ENCODE data around the gene PRPF6. TPM values are rescaled to one million over a fixed set of nuclear protein-coding genes. Genes with fewer than 3 reads are reported as not detected.
A peak's percentile ranks its signal among the peaks of the same experiment; 100 is the strongest.

PRPF6 gene
- total RNA-seq, 2 donors from 2014 or later, result 88.5 to 97.4 TPM

GRCh38 chr20:64023361-64024140, 42.6 kb downstream of the PRPF6 start:
- H3K4me1 Mint-ChIP-seq, result peaks cover 4% of the 10 kb centered on the region
- no peak overlapping the region for H3K4me3 Mint-ChIP-seq
- H3K36me3 Mint-ChIP-seq (ENCODE audit: low read depth), result peaks cover 91% of the 10 kb centered on the region
- H3K27me3 Mint-ChIP-seq, result no peaks in the 10 kb centered on the region
- no peak for ATAC-seq (replicated peaks)
- no peak overlapping the region for H3K27ac Mint-ChIP-seq
- no peaks in the 10 kb centered on the region for H3K9me3 Mint-ChIP-seq

GRCh38 chr20:64024141-64024990, 43.4 kb downstream of the PRPF6 start:
- H3K27ac Mint-ChIP-seq, result no peak overlapping the region

GRCh38 chr20:64025101-64025825, 44.3 kb downstream of the PRPF6 start:
- Mint-ChIP-seq H3K36me3 (ENCODE audit: low read depth) (peaks cover 91% of the 10 kb centered on the region), H3K9me3 (no peaks in the 10 kb centered on the region), H3K4me1 (no peaks in the 10 kb centered on the region), H3K27ac (no peak overlapping the region), H3K27me3 (no peaks in the 10 kb centered on the region), H3K4me3 (no peak overlapping the region)
- ATAC-seq (replicated peaks), result peak; percentile 12

More at GRCh38 chr20:64024141-64024990, 43.4 kb downstream of the PRPF6 start:
- Mint-ChIP-seq H3K36me3 (ENCODE audit: low read depth) (peaks cover 91% of the 10 kb centered on the region), H3K4me1 (peaks cover 4% of the 10 kb centered on the region), H3K4me3 (no peak overlapping the region), H3K9me3 (no peaks in the 10 kb centered on the region), H3K27me3 (no peaks in the 10 kb centered on the region)
- no peak for ATAC-seq (replicated peaks)

DNA sequence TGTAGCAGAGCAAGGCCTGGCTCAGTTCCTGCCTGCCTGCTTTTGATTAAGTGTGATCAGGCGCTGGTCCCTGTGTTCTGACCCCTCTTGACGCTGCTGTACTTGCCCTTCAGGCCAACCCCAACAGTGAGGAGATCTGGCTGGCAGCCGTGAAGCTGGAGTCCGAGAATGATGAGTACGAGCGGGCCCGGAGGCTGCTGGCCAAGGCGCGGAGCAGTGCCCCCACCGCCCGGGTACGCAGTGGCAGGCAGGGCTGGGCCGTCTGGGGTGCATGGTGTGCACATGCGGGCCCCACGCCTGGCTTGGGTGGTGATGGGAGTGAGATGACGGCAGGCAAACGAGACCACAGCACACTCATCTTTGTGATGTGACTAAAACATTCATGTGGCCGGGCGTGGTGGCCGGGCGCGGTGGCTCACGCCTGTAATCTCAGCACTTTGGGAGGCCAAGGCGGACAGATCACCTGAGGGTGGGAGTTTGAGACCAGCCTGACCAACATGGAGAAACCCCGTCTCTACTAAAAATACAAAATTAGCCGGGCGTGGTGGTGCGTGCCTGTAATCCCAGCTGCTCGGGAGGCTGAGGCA, 45.0 kb downstream of the PRPF6 start:
- Mint-ChIP-seq H3K4me3 (no peak overlapping the region), H3K4me1 (no peaks in the 10 kb centered on the region), H3K27me3 (no peaks in the 10 kb centered on the region), H3K36me3 (ENCODE audit: low read depth) (peaks cover 94% of the 10 kb centered on the region), H3K27ac (no peak overlapping the region), H3K9me3 (no peaks in the 10 kb centered on the region)
- ATAC-seq (replicated peaks), result no peak

- Mint-ChIP-seq H3K27me3 (no peaks in the 10 kb centered on the region), H3K4me1 (no peaks in the 10 kb centered on the region), H3K36me3 (ENCODE audit: low read depth) (peaks cover 96% of the 10 kb centered on the region), H3K9me3 (no peaks in the 10 kb centered on the region), H3K4me3 (no peak overlapping the region), H3K27ac (peak overlapping the region; percentile 50)
- no peak for ATAC-seq (replicated peaks)
These were observed 47.2 kb downstream of the PRPF6 start for GRCh38 chr20:64027981-64028685.

- H3K36me3 Mint-ChIP-seq (ENCODE audit: low read depth), result peaks cover 96% of the 10 kb centered on the region
These were observed 48.6 kb downstream of the PRPF6 start for GRCh38 chr20:64029293-64030117.

GRCh38 chr20:64030371-64031134, 49.6 kb downstream of the PRPF6 start:
- peaks cover 95% of the 10 kb centered on the region for H3K36me3 Mint-ChIP-seq (ENCODE audit: low read depth)

More at GRCh38 chr20:64029293-64030117, 48.6 kb downstream of the PRPF6 start:
- ATAC-seq (replicated peaks), result no peak
- Mint-ChIP-seq H3K27ac (no peak overlapping the region), H3K4me1 (peaks cover 10% of the 10 kb centered on the region), H3K4me3 (no peak overlapping the region), H3K27me3 (no peaks in the 10 kb centered on the region), H3K9me3 (no peaks in the 10 kb centered on the region)

GRCh38 chr20:64031822-64032314, 50.9 kb downstream of the PRPF6 start:
- Mint-ChIP-seq H3K9me3 (no peaks in the 10 kb centered on the region), H3K36me3 (ENCODE audit: low read depth) (peaks cover 82% of the 10 kb centered on the region), H3K27me3 (no peaks in the 10 kb centered on the region), H3K4me3 (no peak overlapping the region), H3K27ac (no peak overlapping the region), H3K4me1 (peaks cover 20% of the 10 kb centered on the region)
- ATAC-seq (replicated peaks), result no peak

More at GRCh38 chr20:64030371-64031134, 49.6 kb downstream of the PRPF6 start:
- H3K4me3 Mint-ChIP-seq, result no peak overlapping the region
- no peaks in the 10 kb centered on the region for H3K27me3 Mint-ChIP-seq
- peaks cover 19% of the 10 kb centered on the region for H3K4me1 Mint-ChIP-seq
- peak overlapping the region; percentile 74 for H3K27ac Mint-ChIP-seq
- ATAC-seq (replicated peaks), result no peak
- H3K9me3 Mint-ChIP-seq, result no peaks in the 10 kb centered on the region

DNA sequence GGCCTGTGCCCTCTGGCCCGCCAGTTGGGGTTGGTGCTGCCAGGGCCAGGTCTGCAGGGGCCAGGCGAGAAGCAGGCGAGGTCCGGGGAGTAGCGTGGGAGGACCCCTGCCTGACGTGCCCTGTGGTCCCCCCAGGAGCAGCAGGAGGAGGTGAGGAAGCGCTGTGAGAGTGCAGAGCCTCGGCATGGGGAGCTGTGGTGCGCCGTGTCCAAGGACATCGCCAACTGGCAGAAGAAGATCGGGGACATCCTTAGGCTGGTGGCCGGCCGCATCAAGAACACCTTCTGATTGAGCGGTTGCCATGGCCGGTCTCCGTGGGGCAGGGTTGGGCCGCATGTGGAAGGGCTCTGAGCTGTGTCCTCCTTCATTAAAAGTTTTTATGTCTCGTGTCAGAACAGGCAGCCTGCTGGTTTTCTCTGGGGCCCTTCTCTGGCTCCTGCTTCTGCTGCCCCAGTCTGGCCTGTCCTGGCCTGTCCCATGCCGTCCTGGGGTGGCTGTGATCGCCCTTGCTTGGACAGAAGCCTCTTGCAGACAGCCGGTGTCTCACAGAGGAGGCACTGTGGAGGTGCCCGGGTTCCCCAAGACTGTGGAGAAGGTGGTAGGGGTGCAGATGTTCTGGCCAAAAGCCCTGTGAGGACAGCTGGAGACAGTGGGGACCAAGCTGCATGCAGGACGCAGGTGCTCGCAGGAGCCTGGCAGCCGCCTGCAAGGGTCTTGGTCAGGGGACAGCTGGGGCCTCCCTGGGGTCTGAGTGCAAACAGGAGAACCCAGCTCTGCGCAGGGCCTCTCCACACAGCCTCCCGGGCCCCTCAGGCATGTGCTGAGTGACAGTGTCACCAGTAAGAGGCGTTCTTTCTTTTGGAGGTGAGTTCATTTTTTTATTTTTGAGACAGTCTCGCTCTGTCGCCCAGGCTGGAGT, 52.0 kb downstream of the PRPF6 start:
- no peaks in the 10 kb centered on the region for H3K27me3 Mint-ChIP-seq
- no peak for ATAC-seq (replicated peaks)
- H3K4me3 Mint-ChIP-seq, result peak overlapping the region; percentile 12
- H3K36me3 Mint-ChIP-seq (ENCODE audit: low read depth), result peaks cover 71% of the 10 kb centered on the region
- H3K27ac Mint-ChIP-seq, result no peak overlapping the region
- H3K4me1 Mint-ChIP-seq, result peaks cover 20% of the 10 kb centered on the region
- H3K9me3 Mint-ChIP-seq, result no peaks in the 10 kb centered on the region

DNA sequence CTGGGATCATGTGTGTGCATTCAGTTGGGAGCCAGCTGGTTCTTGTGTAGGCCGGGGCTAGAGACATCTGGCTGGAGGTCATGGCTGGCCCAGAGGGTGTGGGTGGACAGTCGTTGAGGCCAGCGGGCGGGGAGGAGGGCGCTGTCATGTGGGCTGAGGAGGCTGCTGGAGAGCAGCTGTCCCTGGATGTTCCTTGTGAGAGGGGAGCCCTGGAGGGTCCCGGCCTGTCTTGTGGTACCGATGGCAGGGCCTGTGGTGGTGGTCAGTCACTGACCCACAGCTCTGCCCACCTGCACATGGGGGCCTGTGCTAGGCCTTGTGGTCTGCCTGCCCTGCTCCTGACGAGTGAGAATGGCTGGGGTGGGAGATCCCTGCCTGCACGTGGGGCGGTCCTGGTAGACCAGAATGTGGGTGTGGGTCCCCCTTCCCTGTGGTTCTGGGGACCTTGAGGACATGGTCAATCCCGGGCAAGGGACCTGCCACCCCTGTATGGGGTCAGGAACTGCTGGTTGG, 53.1 kb downstream of the PRPF6 start:
- ATAC-seq (replicated peaks), result no peak
- Mint-ChIP-seq H3K9me3 (no peaks in the 10 kb centered on the region), H3K4me1 (peaks cover 20% of the 10 kb centered on the region), H3K27ac (peak overlapping the region; percentile 95), H3K27me3 (no peaks in the 10 kb centered on the region), H3K36me3 (ENCODE audit: low read depth) (peaks cover 61% of the 10 kb centered on the region), H3K4me3 (peak overlapping the region; percentile 78)

Data from activated T-helper 17 cell treated with anti-CD3 and anti-CD28 coated beads, Interleukin-2, amount 50 U/mL, for 72 hours (primary cell).